Left cardiac atrium (tissue), 4 donors: ENCODE measurements around the gene NKIRAS1. TPM values are rescaled to one million over a fixed set of nuclear protein-coding genes. Genes with fewer than 3 reads are reported as not detected.
"Not testable (repeated sequence)": the region's sequence is repeated elsewhere in the genome, so short reads cannot be mapped to it uniquely, and the experiment has no call there.

ENCODE experiments used
- ATAC-seq, 2 donors: fragments of 200-7000 bp; cut with Tn5 transposase; one replicate each; pipeline ENCODE4 v1.9.1; 2020; ENCODE audit warnings: mild to moderate bottlenecking in 2 of 2, moderate library complexity in 2 of 2
- DNase-seq: peaks from one replicate; pipeline ENCODE4 v3.0.0-alpha.2; 2020
- intact Hi-C, 2 donors: fragments of 100-400 bp; cut with DNase I; formaldehyde crosslinking; loops; one replicate each; pipeline versions ENCODE4 v1.14.1 to v1.15.1; 2022 to 2023
- total RNA-seq, 2 donors: library from RNA; stranded (reverse); fragmentation: NEBNext Ultra II Directional; extraction: Animal tissue kit (Norgen Biotek cat#: 25700); gene quantifications; one replicate each; pipeline ENCODE4 v1.2.1, GENCODE V29; 2021
- donor health status: DM: no; HTN: yes; CAD: no.
- donor health status: DM: no; HTN: yes; CAD: no; lungs with severe emphysema.
- donor health status: DM: yes; HTN: yes; CAD: no.
- donor health status: Dilated cardiomyopathy.

NKIRAS1 gene
- total RNA-seq, 2 donors from 2014 or later, result 12.9 to 15.4 TPM

DNA sequence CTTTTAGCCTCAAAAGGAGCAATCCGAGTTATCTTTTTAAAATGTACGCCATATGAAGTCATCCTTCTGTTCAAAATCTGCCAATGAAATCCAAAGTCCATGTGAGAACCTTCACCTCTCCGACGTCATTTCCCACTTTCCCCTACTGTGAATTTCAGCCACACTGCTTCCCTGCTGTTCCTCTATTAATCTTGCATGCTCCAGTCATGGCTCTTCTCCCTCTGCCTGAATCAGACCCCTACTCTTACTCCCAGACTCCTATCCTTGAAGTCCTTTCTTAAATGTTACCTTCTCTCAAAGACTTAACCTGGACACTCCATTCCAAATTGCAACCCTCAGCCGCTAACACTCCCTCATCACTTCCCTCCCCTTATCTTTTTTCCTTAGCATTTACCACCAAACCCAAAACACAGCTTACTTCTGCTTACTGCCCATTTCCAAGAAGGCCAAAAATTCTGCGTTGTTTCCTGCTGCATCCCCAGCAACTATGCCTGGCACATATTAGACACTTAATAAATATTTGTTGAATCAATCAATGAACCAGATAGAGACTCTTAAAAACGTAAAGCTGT, 1.2 kb downstream of the NKIRAS1 start:
- ATAC-seq, result no peak
- DNase-seq, result no peak
- intact Hi-C loops, result loop anchor here in 1 of 2 donors (2.0 kb wide), 1 partner anchor 29 kb away; the partner anchor contains the start of gene NR1D2

DNA sequence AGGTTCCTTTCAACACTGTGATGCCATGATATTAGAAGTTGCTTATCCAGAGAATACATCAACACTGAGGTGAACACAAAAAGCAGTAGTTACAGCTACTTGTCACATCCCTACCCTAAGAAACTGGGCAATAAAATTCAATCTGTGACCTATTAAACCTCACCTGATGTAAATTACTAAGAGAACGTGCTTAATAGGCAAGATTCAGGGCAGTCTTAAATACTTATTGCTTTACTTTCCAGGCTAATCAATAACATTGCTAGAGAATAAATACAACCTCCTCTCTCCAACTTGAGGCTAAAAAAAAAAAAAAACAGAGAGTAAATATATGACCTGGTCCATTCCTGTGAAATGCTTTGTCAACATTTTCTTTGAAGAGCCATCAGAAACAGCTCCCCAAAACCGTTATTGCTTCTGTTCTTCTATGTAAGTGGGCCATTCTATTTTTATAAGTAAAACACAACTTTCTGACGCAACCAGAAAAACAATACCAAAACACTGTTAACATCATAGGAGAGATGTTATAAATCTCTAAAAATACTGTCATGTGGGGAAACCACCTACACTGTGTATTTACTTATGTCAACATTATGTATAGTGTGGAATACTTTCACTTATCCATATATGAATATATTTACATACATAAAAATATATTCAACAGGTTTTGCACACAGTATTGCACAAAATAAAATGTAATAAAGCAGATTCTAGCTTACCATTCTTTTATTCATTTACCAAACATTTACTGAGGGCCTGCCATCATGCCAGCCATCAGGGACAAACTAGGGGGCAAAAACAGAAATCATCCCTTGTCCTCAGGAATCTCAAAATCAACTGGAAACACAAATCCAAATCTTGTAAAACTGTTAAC, 2.7 kb downstream of the NKIRAS1 start:
- no peak for ATAC-seq
- no peak for DNase-seq
- intact Hi-C loops, result no loop called here

DNA sequence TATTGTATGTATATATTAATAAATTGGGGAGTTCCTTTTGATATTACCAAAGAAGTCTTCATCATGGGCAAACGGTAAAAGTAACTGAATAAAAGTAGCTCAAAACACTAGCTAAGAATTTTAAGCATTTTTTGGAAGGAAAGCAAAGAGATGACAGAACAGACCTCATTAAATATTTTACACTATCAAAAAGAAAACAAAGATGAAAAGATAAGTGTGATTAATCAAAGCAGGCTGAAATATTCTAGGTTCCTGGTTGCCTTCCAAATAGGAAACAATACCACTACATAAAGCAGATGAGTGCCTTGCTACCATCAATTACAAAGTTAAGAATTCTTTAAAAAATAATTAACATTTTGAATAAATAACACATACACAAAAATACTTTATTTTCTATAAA, 3.6 kb downstream of the NKIRAS1 start:
- intact Hi-C loops, result no loop called here
- no peak for DNase-seq

DNA sequence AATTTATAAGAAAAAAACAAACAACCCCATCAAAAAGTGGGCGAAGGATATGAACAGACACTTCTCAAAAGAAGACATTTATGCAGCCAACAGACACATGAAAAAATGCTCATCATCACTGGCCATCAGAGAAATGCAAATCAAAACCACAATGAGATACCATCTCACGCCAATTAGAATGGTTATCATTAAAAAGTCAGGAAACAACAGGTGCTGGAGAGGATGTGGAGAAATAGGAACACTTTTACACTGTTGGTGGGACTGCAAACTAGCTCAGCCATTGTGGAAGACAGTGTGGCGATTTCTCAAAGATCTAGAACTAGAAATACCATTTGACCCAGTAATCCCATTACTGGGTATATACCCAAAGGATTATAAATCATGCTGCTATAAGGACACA, 4.5 kb downstream of the NKIRAS1 start:
- ATAC-seq, intact Hi-C loops, DNase-seq: not testable (repeated sequence)

More for the DNA sequence above, 3.6 kb downstream of the NKIRAS1 start:
- no peak for ATAC-seq

DNA sequence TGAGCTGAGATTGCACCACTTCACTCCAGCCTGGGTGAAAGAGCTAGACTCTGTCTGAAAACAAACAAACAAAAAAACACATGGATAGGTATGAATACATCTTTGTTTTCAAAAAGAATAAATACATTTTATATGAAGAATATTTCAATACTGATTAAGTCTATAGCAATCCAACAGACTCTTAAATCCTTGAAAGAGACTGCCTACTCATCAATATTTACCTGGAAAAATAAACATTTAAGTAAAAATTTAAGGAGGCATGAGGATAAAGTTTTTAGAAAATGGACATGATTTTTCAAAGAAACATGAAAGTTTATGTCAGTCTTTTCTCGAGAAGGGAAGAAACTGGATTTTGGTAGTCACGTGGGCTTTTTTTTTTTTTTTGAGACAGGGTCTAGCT, 5.4 kb downstream of the NKIRAS1 start:
- intact Hi-C loops, result no loop called here
- no peak for ATAC-seq
- DNase-seq, result no peak

DNA sequence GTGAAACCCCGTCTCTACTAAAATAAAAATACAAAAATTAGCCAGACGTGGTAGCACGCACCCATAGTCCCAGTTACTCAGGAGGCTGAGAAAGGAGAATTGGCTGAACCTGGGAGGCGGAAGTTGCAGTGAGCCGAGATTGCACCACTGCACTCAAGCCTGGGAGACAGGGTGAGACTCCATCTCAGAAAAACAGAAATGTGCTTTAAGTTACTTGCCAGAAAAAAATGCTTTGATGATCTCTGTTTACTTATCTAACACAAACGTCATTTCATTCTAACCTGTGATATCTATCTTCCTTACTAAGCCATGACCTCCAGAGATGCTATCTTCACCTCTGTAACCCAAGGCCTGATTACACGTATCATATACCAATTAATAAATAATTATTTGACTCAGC, 7.4 kb downstream of the NKIRAS1 start:
- DNase-seq, result no peak
- ATAC-seq, result no peak
- intact Hi-C loops, result no loop called here

DNA sequence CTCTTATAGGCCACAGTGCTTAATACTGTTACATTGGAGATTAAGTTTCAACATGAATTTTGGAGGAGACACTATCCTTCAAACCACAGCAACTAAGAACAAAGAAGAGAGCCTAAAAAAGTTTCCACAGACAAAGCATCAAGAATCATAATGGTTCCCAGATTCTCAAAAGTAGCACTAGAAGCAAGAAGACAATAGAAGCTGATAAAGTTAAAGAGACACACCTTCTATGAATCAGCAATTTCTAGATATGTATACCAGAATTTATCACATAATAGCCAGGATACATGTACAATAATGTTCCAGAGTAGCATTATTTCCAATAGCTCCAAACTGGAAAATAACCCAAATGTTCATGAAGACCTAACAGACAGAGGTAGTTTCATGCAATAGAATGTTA, 12.2 kb downstream of the NKIRAS1 start:
- intact Hi-C loops, result no loop called here
- ATAC-seq (no peak), DNase-seq (no peak)

DNA sequence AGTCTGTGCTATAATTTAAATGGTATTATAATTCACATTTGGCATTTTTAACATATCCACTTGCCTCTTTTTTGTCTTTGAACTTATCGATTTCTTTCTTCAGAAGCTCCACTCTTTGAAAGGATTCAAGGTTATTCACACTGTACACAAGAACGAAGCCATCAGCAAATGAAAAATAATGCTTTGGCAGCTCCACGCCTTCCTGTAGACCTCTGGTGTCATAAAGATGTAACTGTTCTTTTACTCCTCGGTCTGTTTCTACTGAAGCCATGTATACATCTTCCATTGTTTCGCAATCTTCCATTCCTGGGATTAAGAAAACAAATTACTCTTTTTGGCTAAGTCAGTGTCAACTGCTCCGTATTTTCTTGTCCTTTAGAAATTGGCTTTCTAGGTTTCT, 16.0 kb downstream of the NKIRAS1 start:
- DNase-seq (no peak), ATAC-seq (no peak)
- intact Hi-C loops, result no loop called here

DNA sequence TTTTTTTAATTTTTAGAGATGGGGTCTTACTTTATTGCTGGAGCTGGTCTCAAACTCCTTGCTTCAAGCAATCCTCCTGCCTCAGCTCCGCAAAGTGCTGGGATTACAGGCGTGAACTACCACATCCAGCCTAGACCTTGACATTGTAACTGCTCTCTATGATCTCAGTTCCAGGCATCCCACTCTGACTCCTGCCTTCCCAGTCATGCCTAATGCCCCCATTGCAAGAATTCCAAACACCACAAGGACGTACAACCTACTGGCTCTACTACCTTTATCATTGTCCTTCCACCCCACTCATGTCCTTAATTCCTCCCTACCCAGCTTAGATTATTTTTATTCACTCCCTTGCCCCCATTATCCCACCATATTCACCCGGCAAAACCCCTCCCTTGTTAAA, 21.6 kb downstream of the NKIRAS1 start:
- intact Hi-C loops, result no loop called here
- DNase-seq (no peak), ATAC-seq (no peak)

DNA sequence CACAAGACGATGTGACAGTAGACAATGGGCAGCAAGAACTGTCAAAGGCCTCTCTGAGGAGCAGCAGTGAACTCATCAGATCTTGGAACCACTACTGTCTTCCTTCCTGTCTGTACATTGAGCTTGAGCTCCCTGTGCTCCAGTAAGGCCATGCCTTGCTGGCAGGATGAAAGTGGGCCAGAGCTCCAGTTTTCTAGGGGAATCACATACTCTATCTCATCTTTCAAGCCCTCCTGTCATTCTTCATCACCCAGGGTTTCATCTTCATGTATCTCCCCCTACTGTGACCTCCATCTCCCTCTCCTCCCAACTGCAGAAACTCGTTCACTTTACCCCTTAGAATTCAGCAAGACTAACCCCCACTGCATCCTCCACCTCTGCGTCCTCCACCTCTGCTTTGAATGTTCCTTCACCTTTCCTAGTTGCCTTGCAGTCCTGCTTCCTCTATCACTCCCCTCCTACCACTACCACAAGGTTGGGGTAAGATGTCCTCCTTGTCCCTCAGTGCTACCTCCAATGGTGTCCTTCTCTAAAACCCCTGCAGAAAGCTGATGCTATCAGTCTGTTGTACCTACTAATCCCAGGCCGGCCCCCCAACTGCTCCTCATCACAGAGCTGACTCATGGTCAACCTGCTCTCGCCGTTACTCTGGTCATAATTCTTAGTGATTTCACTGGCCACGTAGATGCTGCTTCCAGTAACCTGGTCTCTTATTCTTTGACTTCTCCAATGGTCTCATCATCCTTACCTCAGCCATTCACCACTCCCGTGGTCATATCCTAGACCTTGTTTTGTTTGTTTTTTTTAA, 22.3 kb downstream of the NKIRAS1 start:
- intact Hi-C loops, result no loop called here
- DNase-seq (no peak), ATAC-seq (no peak)

DNA sequence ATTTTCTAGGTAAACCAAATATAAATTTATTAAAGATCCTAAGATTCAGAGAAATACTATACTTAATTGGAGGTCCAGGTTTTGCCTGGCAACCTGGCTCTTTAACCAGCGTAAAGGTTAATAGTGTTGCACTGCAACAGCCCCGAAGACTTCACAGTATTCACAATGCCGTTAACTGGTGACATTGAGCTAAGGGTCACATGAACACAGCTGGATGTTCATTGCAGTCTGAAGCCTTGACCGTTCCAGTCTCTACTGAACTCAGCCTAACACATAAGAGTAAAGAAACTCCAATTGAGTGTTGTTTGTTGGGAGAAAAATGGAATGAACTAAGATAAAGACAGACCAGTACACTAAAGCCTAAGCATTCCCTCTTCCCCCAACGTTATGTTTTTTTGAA, 26.8 kb downstream of the NKIRAS1 start:
- intact Hi-C loops, result loop anchor here in 1 of 2 donors (5.0 kb wide), 1 partner anchor 352 kb away; no protein-coding TSS in a partner anchor
- DNase-seq (no peak), ATAC-seq (no peak)

DNA sequence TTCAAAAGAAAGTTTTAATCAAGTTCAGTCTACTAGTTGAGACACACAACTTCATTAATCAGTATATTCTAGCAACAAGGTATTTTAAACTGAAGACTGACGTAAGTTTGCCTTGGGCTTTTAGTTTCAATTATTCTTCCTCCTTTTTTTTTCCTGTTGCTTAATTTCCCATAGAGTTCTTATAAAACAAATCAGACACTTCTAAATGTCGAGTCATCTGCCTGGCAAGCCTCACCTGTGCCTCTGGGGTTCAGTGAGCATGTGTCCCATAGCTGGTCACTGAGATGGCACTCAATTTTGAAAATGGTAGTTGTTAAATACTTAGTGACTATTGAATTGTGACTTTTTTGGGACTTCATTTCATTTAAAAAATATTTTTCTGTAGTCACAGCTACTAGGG, 27.4 kb downstream of the NKIRAS1 start:
- intact Hi-C loops, result loop anchor here in 1 of 2 donors (5.0 kb wide), 1 partner anchor 353 kb away; no protein-coding TSS in a partner anchor
- ATAC-seq, result no peak
- DNase-seq, result no peak

DNA sequence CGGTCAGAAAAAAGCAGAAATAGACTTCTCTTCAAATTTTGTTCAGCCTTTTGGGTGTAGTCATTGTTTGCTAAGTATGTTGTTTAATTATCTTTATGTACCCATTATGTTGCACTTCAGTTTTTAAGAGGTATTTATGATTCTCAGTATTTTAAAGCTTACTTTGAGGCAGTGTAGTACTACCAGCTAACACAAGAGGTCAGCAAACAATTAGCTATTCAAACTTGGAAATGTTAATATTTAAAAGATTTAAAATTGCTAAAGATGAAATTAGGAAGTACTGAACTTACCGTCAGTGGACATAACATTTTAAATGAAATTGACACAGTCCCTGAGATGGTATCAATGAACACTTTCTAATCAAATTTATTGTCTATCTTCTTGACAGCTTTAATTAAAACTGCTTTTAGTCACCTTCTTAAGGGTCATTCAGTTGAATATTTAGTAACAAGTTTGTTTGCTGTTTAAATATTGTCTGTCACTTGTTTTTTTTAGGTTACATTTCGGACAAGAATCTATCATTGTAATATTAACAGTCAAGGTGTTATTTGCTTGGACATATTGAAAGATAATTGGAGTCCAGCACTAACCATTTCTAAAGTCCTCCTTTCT, 28.1 kb downstream of the NKIRAS1 start:
- DNase-seq (no peak), ATAC-seq (no peak)
- intact Hi-C loops, result loop anchor here in 1 of 2 donors (5.0 kb wide), 1 partner anchor 354 kb away; no protein-coding TSS in a partner anchor

DNA sequence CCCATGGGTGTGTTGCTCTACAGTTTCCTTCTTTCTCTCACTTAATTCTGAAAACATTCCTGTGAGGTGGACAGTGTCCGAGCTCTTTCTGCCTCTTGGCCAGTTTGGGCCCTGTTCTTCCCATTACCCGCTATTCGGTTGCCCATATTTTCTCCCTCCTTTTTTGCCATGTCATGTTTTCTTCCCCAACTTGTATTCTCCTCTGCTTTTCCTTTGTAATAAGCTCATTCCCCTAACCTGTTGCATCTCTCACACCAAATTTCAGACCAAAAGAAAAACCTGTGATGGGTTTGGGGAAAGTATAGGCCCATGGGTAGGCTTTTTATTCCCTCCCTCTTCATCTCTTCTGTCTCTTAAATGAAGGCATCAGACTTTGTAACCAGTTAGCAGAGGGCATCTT, 30.5 kb downstream of the NKIRAS1 start:
- intact Hi-C loops, result loop anchor here in 1 of 2 donors (5.0 kb wide), 1 partner anchor 356 kb away; no protein-coding TSS in a partner anchor
- no peak for ATAC-seq
- no peak for DNase-seq

DNA sequence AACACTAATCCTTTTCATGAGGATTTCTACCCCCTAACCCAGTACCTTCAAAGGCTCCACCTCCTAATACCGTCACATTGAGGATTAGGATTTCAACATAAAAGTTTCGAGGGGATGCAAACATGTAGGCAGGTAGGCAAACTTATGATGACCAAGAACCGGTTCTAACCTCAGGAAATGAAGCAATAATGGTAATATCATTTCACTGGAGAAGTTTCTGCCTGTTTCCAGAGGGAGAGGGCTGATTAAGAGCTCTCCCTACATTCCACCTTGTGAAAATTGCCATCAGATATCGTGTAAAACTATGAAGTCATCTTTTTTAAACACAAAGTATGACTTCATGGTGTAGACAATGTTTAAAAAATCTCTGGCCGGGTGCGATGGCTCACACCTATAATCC, 31.6 kb downstream of the NKIRAS1 start:
- intact Hi-C loops, result loop anchor here in 1 of 2 donors (5.0 kb wide), 1 partner anchor 357 kb away; no protein-coding TSS in a partner anchor
- DNase-seq, result no peak
- no peak for ATAC-seq

DNA sequence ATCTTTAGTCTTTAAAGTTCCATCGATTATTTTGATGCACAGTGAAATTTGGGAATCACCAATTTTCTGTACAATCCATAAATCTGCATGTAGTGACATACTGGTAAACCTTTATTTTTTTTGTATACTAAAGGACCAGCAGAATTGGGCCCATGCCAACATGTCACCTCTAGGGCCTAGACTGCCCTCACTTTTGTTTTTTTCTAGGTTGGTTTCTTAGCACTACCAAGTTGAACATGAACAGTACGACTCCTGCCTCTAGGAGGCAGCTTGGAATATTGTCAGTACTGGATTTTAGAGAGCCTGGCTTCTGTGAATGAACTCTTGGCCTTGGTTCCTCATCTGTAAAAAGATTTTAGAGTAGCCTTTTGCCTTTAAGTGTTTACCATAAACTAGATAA, 32.3 kb downstream of the NKIRAS1 start:
- DNase-seq (no peak), ATAC-seq (no peak)
- intact Hi-C loops, result no loop called here

DNA sequence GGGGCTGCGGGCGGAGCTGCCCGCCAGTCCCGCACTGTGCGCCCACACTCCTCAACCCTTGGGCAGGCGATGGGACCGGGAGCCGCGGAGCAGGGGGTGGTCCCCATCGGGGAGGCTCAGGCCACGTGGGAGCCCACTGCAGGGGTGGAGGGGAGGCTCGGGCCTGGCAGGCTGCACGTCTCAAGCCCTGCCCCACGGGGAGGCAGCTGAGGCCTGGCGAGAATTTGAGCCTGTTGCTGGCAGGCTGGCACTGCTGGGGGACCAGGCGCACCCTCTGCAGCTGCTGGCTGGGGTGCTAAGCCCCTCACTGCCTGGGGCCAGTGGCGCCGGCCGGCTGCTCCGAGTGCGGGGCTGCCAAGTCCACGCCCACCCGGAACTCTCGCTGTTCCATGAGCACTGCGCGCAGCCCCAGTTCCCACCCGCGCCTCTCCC, 34.3 kb downstream of the NKIRAS1 start:
- ATAC-seq, result no peak
- intact Hi-C loops, result no loop called here

DNA sequence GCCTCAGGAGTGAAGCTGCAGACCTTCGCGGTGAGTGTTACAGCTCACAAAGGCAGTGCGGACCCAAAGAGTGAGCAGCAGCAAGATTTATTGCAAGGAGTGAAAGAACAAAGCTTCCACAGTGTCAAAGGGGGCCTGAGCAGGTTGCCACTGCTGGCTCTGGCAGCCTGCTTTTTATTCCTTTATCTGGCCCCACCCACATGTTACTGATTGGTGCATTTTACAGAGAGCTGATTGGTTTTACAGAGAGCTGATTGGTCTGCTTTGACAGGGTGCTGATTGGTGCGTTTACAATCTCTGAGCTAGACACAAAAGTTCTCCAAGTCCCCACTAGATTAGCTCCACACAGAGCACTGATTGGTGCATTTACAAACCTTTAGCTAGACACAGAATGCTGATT, 34.8 kb downstream of the NKIRAS1 start:
- DNase-seq, ATAC-seq, intact Hi-C loops: not testable (repeated sequence)

More for the DNA sequence above, 34.3 kb downstream of the NKIRAS1 start:
- DNase-seq, result no peak

DNA sequence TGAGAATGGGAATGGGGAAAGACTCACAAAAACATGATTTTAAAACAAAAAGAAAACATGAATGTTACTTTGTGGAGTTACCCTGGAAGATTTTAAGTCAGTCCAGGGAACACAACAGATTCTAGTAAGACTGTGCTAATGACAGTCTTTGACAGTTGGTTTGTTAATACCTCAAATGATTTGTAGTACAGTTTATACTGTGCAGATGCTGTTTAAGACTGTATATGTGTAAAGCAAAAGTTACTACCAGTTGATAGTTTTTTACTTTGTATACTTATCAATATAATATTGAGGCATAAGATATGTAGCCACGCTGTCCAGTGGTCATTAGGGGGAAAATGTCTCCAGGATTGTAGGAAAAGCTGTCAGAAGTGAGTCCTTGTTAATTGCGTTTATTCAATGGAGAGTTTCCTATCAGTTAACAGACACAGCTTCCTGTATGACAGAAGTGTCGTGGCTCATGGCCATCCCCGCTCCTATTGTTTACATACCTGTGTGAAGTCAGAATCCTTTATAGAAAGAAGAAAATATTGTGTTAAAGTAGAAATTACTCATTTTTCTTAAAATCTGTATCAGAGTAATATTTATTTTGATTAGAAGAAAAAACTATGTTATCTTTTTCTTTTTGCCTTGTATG, 36.0 kb downstream of the NKIRAS1 start:
- intact Hi-C loops, result no loop called here
- no peak for DNase-seq
- ATAC-seq, result no peak
